Measurements from ENCODE around the gene NLGN3. TPM values are rescaled to one million over a fixed set of nuclear protein-coding genes. Genes with fewer than 3 reads are reported as not detected.
"Not testable (repeated sequence)": the region's sequence is repeated elsewhere in the genome, so short reads cannot be mapped to it uniquely, and the experiment has no call there.

The NLGN3 gene
- total and polyA plus RNA-seq, 2 donors: 0.19 to 1.5 TPM

DNA sequence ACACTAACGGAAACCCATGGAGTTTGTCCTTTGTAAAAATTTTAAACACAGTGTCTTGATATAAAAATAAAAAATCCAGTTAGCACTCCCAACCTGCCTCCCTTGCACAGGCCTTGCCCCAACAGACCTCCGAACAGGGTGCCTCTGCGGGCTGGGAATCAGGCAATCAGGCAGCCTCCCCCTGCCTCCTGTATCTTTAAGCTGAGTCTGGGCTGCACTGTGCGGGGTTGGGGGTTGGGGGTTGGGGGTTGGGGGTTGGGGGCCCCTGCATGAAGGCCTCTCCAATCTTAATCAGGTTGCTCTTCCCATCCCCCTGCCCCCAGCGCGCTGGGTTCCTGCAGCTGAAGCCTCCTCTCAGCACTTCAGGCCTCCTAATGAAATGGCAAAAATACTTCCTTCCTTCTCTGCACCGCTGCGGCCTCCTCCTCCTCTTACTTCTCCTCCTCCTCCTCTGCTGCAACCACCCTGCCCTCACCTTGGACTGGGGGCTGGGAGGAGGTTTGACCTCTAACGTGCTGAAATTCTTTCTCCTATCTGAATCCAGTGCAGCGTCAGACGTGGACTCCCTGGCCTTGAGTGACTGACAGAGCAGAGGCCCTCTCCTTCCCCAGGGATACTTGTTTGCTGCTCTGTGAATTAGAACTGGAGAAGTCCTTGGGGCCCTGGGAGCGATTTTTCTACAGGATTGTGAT lies 26.6 kb downstream of the NLGN3 start:
- H3K27ac ChIP-seq (ENCODE audit: low read depth in 1 of 2, low read length in 1 of 2): peak overlapping the region in 1 of 2 donors; percentile 35
- DNase-seq (ENCODE audit: low read depth in 6 of 9, low spot score in 9 of 9): peak in 1 of 9 donors; percentile 42
- H3K4me3 ChIP-seq (ENCODE audit: low read length in 2 of 2): no peak overlapping the region
- WGBS: 34% methylated on average over 12 of the region's 12 CpGs
- H3K9me3 ChIP-seq (ENCODE audit: control insufficient read depth in 2 of 2, insufficient read depth in 1 of 2, low read length in 1 of 2): no peaks in the 10 kb centered on the region
- H3K36me3 ChIP-seq (ENCODE audit: control insufficient read depth in 2 of 2, insufficient read depth in 2 of 2, low read length in 1 of 2): peaks cover 0 to 5% of the 10 kb centered on the region in 2 donors
- no peaks in the 10 kb centered on the region for H3K27me3 ChIP-seq (ENCODE audit: control insufficient read depth in 2 of 2, insufficient read depth in 1 of 2, low read length in 1 of 2)
- peaks cover 0 to 15% of the 10 kb centered on the region in 2 donors for H3K4me1 ChIP-seq (ENCODE audit: control insufficient read depth in 2 of 2, insufficient read depth in 2 of 2, low read length in 2 of 2)

DNA sequence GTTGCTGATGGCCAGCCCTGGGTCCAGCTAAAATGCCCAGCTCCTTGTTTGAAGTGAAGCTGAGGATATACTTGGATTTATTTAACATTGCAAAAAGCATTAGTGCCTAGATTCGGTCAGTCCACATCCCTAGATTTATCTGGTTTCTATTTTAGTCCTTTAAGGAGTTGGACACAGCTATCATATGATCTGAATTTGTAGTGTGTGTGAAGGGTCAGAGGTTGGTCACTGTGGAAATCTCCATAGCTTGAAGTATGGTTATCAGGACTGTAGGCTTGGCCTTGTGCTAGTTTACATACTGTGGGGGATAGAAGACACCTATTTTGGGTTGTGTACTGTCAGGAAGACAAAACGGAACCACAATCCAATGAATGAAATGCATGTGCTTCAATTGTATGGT lies 28.8 kb downstream of the NLGN3 start:
- DNase-seq (ENCODE audit: low read depth in 6 of 9, low spot score in 9 of 9): no peak
- H3K4me3 ChIP-seq (ENCODE audit: low read length in 2 of 2): no peak overlapping the region
- H3K27me3 ChIP-seq (ENCODE audit: control insufficient read depth in 2 of 2, insufficient read depth in 1 of 2, low read length in 1 of 2): no peaks in the 10 kb centered on the region
- H3K4me1 ChIP-seq (ENCODE audit: control insufficient read depth in 2 of 2, insufficient read depth in 2 of 2, low read length in 2 of 2): peaks cover 0 to 11% of the 10 kb centered on the region in 2 donors
- no peak overlapping the region for H3K27ac ChIP-seq (ENCODE audit: low read depth in 1 of 2, low read length in 1 of 2)
- H3K36me3 ChIP-seq (ENCODE audit: control insufficient read depth in 2 of 2, insufficient read depth in 2 of 2, low read length in 1 of 2): peaks cover 0 to 3% of the 10 kb centered on the region in 2 donors
- WGBS: 94% methylated on average over 2 of the region's 2 CpGs
- H3K9me3 ChIP-seq (ENCODE audit: control insufficient read depth in 2 of 2, insufficient read depth in 1 of 2, low read length in 1 of 2): no peaks in the 10 kb centered on the region

DNA sequence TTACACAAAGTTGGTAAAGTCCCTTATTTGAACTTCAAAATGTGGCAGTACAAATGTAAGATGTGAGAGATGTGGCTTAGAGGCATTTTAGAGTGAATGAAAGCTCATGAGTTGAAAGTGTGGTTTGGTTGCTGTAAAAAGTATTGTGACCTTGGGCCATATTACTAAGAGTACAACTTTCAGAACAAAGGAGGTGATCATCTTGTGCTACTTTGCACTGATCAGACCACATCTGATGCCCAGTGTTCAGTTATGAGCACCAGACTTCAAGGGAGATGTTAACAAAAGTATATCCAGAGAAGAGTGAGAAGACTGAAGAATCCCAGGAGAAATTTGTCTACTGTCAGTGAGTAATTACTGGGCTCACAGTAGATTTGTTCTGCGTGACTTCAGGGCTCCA lies 30.2 kb downstream of the NLGN3 start:
- DNase-seq (ENCODE audit: low read depth in 6 of 9, low spot score in 9 of 9): no peak
- H3K36me3 ChIP-seq (ENCODE audit: control insufficient read depth in 2 of 2, insufficient read depth in 2 of 2, low read length in 1 of 2): peaks cover 0 to 3% of the 10 kb centered on the region in 2 donors
- no peaks in the 10 kb centered on the region for H3K27me3 ChIP-seq (ENCODE audit: control insufficient read depth in 2 of 2, insufficient read depth in 1 of 2, low read length in 1 of 2)
- H3K27ac ChIP-seq (ENCODE audit: low read depth in 1 of 2, low read length in 1 of 2): no peak overlapping the region
- WGBS: 100% methylated on average over 1 of the region's 1 CpG
- peaks cover 0 to 11% of the 10 kb centered on the region in 2 donors for H3K4me1 ChIP-seq (ENCODE audit: control insufficient read depth in 2 of 2, insufficient read depth in 2 of 2, low read length in 2 of 2)
- no peak overlapping the region for H3K4me3 ChIP-seq (ENCODE audit: low read length in 2 of 2)
- H3K9me3 ChIP-seq (ENCODE audit: control insufficient read depth in 2 of 2, insufficient read depth in 1 of 2, low read length in 1 of 2): no peaks in the 10 kb centered on the region

DNA sequence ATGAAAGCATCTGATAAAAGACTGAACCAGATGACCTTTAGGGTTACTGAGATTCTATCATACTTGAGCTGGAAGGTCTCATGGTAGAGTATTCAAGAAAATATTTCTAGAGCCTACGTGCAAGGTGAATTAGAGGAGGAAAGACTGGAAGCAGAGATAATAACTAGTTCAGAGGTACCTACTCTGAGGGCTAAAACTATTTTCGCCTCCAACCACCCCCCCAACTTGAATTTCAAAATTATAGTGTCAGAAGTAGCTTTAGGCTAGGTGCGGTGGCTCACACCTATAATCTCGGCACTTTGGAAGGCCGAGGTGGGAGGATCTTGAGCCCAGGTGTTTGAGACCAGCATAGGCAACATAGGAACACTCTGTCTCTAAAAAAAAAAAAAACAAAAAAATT lies 30.9 kb downstream of the NLGN3 start:
- Histone ChIP-seq H3K9me3 (ENCODE audit: control insufficient read depth in 2 of 2, insufficient read depth in 1 of 2, low read length in 1 of 2) (no peaks in the 10 kb centered on the region), H3K27ac (ENCODE audit: low read depth in 1 of 2, low read length in 1 of 2) (no peak overlapping the region), H3K4me1 (ENCODE audit: control insufficient read depth in 2 of 2, insufficient read depth in 2 of 2, low read length in 2 of 2) (peaks cover 0 to 10% of the 10 kb centered on the region in 2 donors), H3K4me3 (ENCODE audit: low read length in 2 of 2) (no peak overlapping the region), H3K27me3 (ENCODE audit: control insufficient read depth in 2 of 2, insufficient read depth in 1 of 2, low read length in 1 of 2) (no peaks in the 10 kb centered on the region), H3K36me3 (ENCODE audit: control insufficient read depth in 2 of 2, insufficient read depth in 2 of 2, low read length in 1 of 2) (peaks cover 0 to 3% of the 10 kb centered on the region in 2 donors)
- WGBS: over 99% methylated on average over 5 of the region's 5 CpGs
- DNase-seq (ENCODE audit: low read depth in 6 of 9, low spot score in 9 of 9): no peak

DNA sequence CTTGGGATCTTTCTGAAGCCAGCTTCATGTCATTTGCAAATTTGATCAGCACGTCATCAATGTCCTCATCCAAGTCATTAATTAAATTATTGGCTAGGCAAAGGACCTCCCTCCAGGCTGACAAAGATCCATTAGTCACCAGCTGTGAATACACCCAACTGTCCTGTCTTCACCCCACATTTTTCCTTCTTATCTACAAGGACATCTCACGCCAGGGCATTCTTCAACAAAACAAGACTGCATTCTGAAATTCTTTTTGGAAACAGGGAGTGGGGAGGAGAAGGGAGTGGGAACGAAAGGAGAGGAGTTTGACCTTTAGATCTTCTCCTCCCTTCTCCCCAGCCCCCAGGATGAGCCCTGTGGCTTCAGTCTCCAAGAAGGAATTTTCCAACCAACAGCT lies 32.7 kb downstream of the NLGN3 start:
- Histone ChIP-seq H3K4me3 (ENCODE audit: low read length in 2 of 2) (no peak overlapping the region), H3K4me1 (ENCODE audit: control insufficient read depth in 2 of 2, insufficient read depth in 2 of 2, low read length in 2 of 2) (peaks cover 0 to 8% of the 10 kb centered on the region in 2 donors), H3K27me3 (ENCODE audit: control insufficient read depth in 2 of 2, insufficient read depth in 1 of 2, low read length in 1 of 2) (no peaks in the 10 kb centered on the region), H3K9me3 (ENCODE audit: control insufficient read depth in 2 of 2, insufficient read depth in 1 of 2, low read length in 1 of 2) (no peaks in the 10 kb centered on the region), H3K36me3 (ENCODE audit: control insufficient read depth in 2 of 2, insufficient read depth in 2 of 2, low read length in 1 of 2) (peaks cover 0 to 3% of the 10 kb centered on the region in 2 donors), H3K27ac (ENCODE audit: low read depth in 1 of 2, low read length in 1 of 2) (no peak overlapping the region)
- no peak for DNase-seq (ENCODE audit: low read depth in 6 of 9, low spot score in 9 of 9)
- WGBS: 98% methylated on average over 3 of the region's 3 CpGs

DNA sequence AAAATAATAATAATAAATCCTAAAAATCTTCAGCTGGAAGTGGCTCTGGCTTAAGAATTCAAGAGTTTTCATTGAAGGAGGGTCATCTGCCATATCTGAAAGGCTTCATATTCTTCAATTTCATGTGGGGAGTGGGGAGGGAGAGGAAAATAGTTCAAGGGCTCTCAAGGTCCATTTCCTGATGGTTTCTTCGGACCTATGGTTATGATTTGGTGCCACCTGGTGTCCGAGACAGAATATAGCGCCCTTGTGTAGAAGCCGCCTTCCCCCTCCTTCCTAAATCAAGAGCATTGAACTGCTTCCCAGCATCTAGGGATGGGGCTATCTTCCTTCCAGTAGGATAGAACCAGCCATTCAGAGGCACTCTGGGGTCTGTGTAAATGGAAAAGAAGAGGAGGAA lies 34.3 kb downstream of the NLGN3 start:
- peak in 4 of 9 donors; percentile 35 to 68 (median 50) for DNase-seq (ENCODE audit: low read depth in 6 of 9, low spot score in 9 of 9)
- peaks cover 4 to 20% of the 10 kb centered on the region in 2 donors for H3K4me1 ChIP-seq (ENCODE audit: control insufficient read depth in 2 of 2, insufficient read depth in 2 of 2, low read length in 2 of 2)
- WGBS: 9% methylated on average over 4 of the region's 4 CpGs
- H3K4me3 ChIP-seq (ENCODE audit: low read length in 2 of 2): no peak overlapping the region
- peaks cover 0 to 3% of the 10 kb centered on the region in 2 donors for H3K36me3 ChIP-seq (ENCODE audit: control insufficient read depth in 2 of 2, insufficient read depth in 2 of 2, low read length in 1 of 2)
- H3K27me3 ChIP-seq (ENCODE audit: control insufficient read depth in 2 of 2, insufficient read depth in 1 of 2, low read length in 1 of 2): no peaks in the 10 kb centered on the region
- H3K9me3 ChIP-seq (ENCODE audit: control insufficient read depth in 2 of 2, insufficient read depth in 1 of 2, low read length in 1 of 2): no peaks in the 10 kb centered on the region
- H3K27ac ChIP-seq (ENCODE audit: low read depth in 1 of 2, low read length in 1 of 2): no peak overlapping the region

DNA sequence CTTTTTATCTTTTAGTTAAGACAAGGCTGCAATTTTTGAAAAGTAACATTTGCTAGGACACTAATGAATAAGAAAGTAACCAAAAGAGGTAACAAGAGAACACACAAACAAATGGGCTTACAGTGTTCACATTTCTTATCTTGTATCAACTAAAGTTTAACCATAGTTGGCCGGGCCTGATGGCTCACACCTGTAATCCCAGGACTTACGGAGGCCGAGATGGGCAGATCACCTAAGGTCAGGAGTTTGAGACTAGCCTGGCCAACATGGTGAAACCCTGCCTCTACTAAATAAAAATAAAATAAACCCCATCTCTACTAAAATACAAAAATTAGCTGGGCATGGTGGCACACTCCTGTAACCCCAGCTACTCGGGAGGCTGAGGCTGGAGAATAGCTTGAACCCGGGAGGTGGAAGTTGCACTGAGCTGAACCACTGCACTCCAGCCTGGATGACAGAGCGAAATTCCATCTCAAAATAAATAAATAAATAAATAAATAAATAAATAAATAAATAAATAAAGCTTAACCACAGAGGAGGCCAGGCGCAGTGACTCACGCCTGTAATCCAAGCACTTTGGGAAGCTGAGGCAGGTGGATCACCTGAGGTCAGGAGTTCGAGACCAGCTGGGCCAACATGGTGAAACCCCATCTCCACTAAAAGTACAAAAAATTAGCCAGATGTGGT lies 36.1 kb downstream of the NLGN3 start:
- 96% methylated on average over 9 of the region's 9 CpGs for WGBS
- DNase-seq (ENCODE audit: low read depth in 6 of 9, low spot score in 9 of 9); H3K9me3 ChIP-seq (ENCODE audit: control insufficient read depth in 2 of 2, insufficient read depth in 1 of 2, low read length in 1 of 2); H3K27me3 ChIP-seq (ENCODE audit: control insufficient read depth in 2 of 2, insufficient read depth in 1 of 2, low read length in 1 of 2); H3K27ac ChIP-seq (ENCODE audit: low read depth in 1 of 2, low read length in 1 of 2); H3K36me3 ChIP-seq (ENCODE audit: control insufficient read depth in 2 of 2, insufficient read depth in 2 of 2, low read length in 1 of 2); H3K4me3 ChIP-seq (ENCODE audit: low read length in 2 of 2): not testable (repeated sequence)
- peaks cover 4 to 27% of the 10 kb centered on the region in 2 donors for H3K4me1 ChIP-seq (ENCODE audit: control insufficient read depth in 2 of 2, insufficient read depth in 2 of 2, low read length in 2 of 2)

DNA sequence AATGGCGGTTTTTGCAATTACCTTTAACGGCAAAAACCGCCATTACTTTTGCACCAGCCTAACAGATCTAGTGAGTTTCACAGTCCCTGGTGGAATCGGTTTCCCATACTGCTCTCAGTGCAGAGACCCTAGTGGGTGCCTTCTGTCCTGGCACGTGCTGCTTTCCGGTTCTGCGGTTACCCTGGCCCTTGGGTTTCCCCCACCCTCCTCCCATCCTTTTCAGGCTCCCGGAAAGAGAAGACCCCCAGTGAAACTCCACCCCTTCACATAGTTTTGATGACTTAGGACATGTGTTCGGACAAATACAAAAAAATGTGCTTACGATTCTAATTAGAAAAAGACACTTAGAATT lies 36.9 kb downstream of the NLGN3 start:
- Histone ChIP-seq H3K9me3 (ENCODE audit: control insufficient read depth in 2 of 2, insufficient read depth in 1 of 2, low read length in 1 of 2) (no peaks in the 10 kb centered on the region), H3K4me1 (ENCODE audit: control insufficient read depth in 2 of 2, insufficient read depth in 2 of 2, low read length in 2 of 2) (peaks cover 4 to 27% of the 10 kb centered on the region in 2 donors), H3K27me3 (ENCODE audit: control insufficient read depth in 2 of 2, insufficient read depth in 1 of 2, low read length in 1 of 2) (no peaks in the 10 kb centered on the region), H3K36me3 (ENCODE audit: control insufficient read depth in 2 of 2, insufficient read depth in 2 of 2, low read length in 1 of 2) (peaks cover 0 to 3% of the 10 kb centered on the region in 2 donors), H3K27ac (ENCODE audit: low read depth in 1 of 2, low read length in 1 of 2) (peak overlapping the region; percentile 95 to 97), H3K4me3 (ENCODE audit: low read length in 2 of 2) (peak overlapping the region; percentile 53 to 67)
- peak in 1 of 9 donors; percentile 38 for DNase-seq (ENCODE audit: low read depth in 6 of 9, low spot score in 9 of 9)
- 1% methylated on average over 10 of the region's 10 CpGs for WGBS

All from thymus (tissue), 11 donors.